GM19239 (cell line): ENCODE data around the gene CCDC78.
"Not testable (repeated sequence)": the region's sequence is repeated elsewhere in the genome, so short reads cannot be mapped to it uniquely, and the experiment has no call there.

Experiments used
- DNase-seq: peaks from one replicate; pipeline ENCODE4 v3.0.0; 2011; ENCODE audit warnings: low spot score; ENCODE audit not compliant: insufficient read length
- FAIRE-seq: peaks from 2 replicates; lab custom pipeline; 2011; peaks lifted over from hg19 to GRCh38; lab: Jason Lieb, UNC

CCDC78 gene

DNA sequence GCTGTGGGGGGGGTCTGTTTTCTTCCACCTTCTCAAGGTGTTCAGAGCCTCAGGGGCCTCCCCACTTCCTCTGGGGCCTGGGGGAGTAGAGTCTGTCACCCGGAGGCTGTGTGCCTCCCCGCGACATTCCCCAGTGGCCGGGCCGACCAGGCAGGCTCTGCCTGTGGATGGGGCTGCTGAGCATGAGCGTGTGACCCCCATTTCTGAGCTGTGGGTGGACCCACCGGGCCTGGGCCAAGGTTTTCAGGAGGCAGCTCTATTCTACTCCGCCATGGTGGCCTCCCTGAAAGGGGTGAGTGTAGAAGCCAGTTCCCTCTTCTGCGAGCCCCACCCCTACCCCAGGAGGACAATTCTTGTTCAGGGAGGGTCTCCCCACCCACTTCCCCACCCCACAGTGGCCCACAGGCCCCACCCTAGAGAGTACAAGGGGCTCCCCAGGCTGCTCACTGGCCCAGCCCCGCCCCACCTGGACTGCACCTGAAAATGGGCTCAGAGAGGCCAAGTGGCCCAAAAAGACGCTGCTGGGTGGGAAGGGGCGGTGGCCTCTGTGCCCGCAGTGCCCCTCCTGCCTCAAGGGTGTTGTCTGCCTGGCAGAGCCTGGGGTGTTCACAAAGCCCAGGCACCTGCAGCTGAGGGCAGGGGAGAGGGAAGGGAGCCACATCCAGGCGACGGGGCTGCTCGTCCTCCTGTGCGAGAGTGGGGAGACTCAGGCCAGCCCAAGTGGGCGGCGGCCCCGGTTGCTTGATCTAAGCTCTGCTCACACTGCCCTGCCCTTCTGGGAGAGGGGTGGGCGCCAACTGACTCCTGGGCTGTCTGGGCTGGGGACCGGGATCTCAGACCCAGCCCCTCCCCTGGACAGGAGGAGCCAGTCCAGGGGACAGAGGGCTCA is 35.6 kb upstream of the CCDC78 start:
- FAIRE-seq: no peak
- DNase-seq: no peak

DNA sequence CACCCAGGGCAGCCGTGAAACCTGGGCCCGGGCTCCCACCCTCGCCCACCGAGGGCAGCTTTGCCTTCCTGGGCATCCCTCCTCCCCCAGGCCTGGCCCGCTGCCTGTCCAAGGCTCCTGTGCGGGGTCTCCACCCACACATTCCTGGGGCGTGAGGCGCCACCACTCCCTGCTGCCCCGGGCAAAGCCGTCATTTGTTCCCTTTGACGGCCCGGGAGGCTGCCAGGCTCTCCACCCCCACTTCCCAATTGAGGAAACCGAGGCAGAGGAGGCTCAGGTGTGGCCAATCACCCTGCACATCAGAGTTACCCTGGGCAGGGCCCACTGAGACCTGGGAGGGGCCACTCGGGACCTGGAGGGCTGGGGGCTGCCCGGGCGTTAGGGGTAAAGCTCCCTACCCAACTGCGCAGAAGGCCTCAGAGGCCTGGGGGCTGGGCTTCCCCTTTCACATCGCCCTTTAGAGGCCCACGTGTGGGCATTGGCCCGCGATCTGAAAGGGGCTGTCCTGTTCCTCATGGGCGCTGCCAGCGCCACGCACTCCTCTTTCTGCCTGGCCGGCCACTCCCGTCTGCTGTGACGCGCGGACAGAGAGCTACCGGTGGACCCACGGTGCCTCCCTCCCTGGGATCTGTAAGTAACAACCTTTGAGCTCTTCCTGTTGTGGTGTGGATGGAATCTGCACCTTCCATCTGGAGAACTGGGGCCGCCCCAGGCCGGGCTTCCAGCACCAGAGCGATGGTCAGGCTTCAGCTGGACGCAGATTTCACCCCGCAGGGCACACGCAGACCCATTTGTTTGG is 34.5 kb upstream of the CCDC78 start, which contains the start of gene MSLN:
Gene MSLN, plus strand, starts transcription at position 190 of the 799 bp plus-strand sequence. CDS start 1,947 bp downstream, outside the sequence.
- DNase-seq (no peak), FAIRE-seq (no peak)

DNA sequence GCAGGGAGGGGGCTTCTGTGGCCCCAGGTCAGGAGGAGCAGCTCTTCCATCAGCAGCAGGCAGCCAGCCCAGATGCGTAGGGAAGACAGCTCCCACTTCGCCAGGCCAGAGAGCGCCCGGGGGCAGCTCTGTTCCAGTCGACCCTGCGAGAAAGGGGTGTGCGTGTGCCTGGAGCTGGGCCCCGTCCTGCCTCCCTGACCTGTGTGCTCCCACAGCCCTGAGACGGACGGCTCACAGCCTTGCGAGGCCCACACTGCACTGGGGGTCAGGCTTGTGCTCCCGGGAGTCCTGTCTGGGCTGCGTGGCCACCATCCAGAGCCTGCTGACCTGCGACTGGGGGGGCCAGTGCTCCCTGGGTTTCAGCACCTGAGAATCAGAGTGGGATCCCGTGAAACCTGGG is 33.8 kb upstream of the CCDC78 start:
- no peak for FAIRE-seq
- DNase-seq: no peak

DNA sequence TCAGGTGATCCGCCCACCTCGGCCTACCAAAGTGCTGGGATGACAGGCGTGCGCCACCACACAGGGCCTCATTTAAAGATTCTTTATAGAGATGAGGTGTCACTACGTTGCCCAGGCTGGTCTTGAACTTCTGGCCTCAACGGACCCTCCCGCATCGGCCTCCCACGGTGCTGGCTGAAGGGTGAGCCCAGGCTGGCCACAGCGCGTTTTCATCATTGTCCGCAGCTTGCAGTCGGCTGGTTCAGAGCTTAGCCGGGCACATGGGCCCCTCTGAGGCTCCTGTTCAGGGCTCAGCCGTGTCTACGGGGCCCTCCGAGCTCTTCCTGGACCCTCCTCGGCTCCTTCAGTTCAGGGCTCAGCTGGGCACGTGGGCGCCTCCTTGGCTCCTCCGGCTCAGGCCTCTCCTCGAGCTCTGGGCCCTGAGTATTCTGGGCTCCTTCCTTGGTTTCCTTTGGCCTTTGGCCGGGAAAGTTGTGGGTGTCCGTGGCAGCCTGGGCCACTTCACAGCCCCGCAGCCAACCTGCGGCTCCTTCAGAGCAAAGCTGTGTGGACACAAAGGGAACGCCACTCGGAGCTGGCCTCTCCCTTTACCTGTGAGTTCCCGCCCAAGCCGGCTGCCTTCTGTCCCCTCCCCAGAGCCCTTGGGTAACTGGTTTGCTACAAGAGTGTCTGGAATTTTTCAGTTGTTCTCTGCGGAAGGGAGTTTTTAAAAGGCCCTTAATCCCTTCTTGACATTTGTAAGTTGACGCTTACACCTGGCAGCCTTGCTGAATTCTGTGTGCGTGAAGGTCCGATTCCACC is 33.1 kb upstream of the CCDC78 start:
- DNase-seq (no peak), FAIRE-seq (no peak)

DNA sequence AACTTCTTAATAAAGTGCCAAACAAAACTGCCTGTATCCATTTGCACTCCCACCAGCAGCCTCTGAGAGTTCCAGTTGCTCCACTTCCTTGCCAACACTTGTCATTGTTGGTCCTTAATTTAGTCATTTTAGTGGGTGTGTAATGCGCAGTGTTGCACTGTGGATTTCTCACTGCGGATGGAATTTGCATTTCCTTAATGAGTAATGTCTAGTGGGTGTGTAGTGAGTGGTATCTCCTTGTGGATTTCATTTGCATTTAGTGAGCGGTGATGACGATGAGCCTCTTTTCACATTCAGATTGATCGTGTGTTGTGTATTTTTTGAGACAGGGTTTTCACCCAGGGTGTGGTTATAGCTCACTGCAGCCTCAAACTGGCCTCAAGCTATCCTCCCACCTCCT is 30.2 kb upstream of the CCDC78 start:
- FAIRE-seq (no peak), DNase-seq (no peak)

DNA sequence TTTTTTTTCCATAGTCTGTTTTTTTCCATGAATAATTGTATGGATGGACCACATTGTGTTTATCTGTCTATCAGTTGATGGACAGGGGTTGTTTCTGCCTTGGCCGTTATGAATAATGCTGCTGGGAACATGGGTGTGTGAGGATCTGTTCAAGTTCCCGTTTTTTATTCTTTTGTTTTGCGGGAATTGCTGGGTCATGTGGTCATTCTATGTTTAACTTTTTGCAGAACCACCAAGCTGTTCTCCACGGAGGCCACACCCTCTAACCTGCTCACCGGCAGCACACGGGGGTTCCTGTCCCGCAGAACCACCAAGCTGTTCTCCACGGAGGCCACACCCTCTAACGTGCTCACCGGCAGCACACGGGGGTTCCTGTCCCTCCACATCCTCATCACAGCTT is 28.4 kb upstream of the CCDC78 start:
- FAIRE-seq: no peak
- DNase-seq: no peak

DNA sequence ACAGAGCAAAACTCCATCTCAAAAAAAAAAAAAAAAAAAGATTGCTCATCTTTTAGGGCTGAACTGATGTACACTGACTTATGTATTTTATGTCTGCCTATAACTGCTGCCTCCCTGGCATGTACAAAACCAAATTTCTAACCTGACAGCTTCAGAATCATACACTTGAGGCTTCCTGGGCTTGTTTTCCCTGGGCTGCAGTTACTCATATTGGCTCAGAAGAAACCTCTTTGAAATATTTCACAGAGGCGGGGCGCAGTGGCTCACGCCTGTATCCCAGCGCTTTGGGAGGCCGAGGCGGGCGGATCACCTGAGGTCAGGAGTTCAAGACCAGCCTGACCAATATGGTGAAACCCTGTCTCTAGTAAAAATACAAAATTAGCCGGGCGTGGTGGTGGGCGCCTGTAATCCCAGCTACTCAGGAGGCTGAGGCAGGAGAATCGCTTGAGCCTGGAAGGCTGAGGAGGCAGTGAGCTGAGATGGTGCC is 27.9 kb upstream of the CCDC78 start:
- DNase-seq, FAIRE-seq: not testable (repeated sequence)

DNA sequence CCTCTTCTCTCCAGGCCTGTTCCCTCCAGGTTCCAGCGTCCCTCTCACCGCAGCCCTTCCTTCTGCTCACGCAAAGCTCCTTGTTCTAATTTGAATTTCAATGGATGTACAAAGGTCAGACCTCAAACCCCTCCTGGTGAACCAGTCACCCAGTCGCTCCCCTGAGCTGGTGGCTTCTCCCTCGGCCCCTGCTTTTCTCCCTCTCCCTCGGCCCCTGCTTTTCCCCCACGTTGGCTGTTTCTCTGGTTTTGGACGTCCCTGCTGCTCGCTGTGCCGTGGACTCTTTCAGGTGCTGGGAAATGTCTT is 25.7 kb upstream of the CCDC78 start:
- no peak for FAIRE-seq
- DNase-seq: no peak

DNA sequence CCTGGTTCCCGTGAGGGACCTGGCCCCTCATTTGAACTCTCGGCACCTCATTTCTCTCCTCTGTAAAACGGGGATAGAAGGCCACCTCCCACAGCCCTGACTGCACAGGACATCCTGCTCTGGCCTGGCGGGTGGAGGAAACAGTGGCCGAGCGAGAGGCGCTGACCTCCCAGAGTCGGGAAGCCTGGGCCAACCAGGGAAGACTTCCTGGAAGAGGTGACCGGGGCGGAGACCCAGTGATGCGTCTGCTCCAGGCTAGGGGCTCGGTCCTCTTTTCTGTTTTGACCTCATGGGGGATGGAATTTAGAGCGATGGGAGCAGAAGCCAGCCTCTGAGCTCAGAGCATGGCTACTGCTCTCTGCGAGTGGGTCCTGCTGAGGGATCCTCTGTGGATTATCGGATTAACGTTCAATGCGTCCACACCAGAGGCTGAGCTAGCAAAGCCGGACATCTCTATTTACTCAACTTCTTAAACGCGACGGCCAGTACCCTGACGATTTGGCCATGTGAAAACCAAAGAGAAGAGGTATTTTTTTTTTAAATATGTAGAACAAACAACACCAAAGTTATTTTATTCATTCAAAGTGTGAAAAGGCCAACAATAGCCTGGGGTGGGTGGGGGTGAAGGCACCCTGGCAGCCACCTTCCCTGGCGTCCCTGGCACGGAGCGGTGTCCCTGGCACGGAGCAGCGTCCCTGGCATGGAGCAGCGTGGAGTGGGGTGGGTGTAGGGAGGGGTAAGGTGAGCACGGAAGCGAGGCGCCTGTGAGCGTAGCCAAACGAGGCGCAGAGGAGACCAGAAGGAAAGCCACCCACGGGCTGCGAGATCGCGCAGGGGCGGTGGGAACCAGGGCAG is 25.1 kb upstream of the CCDC78 start:
- DNase-seq: no peak
- FAIRE-seq: no peak

DNA sequence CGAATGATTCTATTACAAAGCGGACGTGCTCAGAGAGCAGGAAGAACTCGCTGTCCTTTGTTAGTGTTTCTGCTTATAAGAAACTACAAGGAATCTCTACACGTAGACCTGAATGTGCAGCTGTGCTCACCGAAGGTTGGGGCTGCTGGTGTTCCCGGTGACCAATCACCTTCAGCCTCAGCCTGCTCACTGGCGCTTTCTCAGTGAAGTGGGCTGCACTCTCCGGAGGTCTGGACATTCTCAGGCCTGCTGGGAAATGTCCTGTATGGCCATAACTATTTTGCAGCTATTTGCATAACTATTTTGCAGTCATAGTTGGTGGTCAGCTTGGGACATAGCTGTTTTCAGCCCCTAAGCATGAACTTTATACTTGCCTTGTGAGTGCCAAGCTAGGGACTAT is 24.2 kb upstream of the CCDC78 start:
- FAIRE-seq: no peak

DNA sequence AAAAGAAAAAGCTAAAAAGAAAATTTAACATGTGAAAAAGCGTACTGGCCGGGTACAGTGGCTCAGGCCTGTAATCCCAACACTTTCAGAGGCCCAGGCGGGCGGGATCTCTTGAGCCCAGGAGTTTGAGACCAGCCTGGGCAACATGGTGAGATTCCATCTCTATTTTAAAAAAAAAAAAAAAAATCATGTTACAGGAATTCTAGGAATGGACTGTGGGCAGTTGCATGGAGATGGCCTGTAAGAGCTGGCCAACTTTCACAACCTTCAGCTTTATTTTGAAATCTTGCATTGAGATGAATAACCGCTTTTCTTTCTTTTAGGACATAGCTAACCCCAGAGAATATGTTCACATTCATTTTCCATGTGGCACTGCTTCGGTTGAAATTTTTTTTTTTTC is 22.8 kb upstream of the CCDC78 start:
- DNase-seq: no peak
- no peak for FAIRE-seq

More for the DNA sequence above, 24.2 kb upstream of the CCDC78 start:
- no peak for DNase-seq

DNA sequence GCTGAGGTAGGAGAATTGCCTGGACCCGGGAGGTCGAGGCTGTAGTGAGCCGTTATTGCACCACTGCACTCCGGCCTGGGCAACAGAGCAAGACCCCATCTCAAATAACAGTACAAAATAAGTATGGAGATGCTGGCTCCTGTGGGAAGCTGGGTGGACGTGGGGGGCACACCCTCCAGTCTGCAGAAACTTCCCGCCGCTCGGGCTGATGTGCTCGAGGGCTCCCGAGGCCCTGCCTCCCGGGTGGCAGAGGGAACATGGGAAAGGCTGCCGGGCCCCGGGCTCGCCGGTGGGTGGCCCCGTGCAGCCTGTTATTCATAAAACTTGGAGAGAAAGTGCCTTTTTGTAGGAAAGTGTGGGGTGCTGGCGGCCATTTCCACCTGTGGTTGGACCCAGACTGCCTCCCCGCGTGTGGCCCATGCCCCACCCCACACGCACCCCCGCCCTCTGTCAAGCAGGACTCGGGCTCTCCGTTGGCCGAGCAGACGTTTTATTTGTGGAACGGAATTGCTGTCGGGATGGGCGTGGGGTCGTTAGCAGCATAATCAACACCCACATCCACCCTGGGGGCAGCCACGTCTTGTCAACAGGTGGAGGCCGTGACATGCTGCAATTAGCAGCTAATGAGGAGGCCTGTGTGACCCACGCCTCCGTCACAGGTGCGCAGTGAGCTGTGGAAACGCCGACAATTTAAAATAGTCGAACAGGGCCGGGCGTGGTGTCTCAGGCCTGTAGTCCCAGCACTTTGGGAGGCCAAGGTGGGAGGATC is 21.9 kb upstream of the CCDC78 start:
- FAIRE-seq: no peak
- no peak for DNase-seq

DNA sequence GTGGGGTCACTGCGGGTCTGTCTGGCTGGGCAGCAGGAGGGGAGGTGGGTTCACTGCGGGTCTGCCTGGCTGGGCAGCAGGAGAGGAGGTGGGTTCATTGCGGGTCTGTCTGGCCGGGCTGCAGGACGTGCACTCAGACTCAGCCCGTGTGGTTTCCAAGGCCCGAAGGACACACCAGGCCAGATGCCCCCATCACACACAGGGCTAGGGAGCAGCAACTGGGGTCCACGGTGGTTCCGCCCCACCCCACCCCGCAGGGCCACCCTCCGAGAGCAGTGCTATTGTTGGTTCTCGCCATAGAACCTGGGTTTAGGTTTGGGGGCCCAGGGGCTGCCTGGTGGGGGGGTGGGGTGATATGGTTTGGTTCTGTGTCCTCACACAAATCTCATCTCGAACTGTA is 20.4 kb upstream of the CCDC78 start:
- FAIRE-seq: no peak
- no peak for DNase-seq

DNA sequence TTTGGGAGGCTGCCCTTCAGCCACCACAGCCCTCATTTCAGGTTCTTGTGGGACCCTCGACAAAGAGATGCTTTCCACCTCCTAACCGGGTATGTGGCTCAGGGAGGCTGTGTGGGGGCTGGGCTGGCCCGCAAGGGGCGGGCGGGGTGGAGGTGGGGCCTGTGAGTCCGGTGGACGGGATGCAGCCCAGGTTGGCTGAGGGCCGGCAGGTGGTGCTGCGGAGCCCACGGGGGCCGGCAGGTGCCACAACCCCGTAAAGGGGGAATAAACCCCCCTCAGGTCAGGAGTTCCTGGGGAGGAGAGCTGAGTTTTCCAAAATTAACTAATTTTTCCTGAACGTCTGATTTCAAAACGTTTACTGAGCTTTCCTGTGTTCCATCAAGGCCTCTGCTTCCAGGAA is 19.5 kb upstream of the CCDC78 start:
- FAIRE-seq (no peak), DNase-seq (no peak)

DNA sequence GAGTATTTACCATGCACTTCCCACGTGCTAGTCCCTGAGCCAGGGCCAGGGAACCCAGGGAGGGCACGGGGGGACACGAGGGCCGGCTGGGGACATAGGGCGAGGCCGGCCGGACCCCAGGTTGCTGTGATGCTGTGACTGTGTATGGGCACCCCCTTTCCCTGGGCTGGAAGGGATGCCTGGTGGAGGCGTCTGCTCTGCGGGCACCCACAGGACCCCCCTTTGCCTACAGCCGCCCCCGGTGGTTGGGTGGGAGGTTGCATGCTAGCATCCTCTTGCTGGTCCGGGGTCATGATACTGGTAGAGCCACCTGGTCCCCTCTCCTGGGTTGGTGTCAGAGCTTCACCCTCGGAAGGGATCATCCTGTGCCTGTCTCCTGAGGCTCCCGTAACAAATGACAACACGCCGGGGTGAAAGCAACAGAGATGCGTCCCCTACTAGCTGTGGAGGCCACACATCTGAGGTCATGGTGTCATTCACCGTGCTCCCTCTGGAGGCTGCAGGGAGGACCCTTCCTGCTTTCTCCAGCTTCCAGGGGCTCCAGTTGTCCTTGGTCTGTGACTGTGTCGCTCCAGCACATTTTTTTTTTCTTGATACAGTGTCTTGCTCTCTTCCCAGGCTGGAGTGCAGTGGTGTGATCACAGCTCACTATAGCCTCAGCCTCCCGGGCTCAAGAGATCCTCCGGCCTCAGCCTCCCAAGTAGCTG is 17.7 kb upstream of the CCDC78 start:
- FAIRE-seq (no peak), DNase-seq (no peak)

DNA sequence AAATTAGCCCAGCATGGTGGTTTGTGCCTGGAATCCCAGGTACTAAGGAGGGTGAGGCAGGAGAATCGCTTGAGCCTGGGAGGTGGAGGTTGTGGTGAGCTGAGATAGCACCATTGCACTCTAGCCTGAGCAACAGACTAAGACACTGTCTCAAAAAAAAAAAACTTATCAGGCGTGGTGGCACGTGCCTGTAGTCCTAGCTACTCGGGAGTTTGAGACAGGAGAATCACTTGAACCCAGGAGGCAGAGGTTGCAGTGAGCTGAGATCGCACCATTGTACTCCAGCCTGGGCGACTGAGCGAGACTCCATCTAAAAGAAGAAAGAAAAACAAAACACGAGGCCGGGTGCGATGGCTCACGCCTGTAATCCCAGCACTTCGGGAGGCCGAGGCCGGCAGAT is 16.7 kb upstream of the CCDC78 start:
- DNase-seq, FAIRE-seq: not testable (repeated sequence)

DNA sequence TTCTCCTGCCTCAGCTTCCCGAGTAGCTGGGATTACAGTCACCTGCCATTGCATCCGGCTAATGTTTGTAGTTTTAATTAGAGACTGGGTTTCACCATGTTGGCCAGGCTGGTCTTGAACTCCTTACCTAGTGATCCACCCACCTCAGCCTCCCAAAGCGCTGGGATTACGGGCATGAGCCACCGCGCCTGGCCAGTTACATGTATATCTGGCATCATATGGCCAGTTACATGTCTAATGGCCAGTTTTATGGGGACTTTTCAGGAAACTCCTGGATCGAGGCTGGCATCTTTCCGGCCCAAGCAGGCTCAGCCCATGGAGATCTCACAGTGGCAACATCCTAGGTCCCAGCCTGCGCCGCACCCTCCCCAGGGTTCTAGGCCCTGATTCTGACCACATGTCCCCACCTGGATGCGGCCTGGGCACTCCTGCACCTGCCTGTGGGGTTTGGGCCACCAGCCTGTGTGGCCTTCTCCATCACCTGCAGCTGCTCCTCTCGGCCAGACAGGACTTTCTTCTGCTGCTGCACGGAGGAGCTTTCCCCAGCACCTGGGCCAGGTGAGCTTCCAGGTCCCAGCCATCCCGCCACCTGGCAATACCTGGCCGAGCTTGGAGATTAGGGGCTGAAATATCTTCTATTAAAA is 15.9 kb upstream of the CCDC78 start:
- no peak for DNase-seq
- FAIRE-seq: no peak
